Activated CD4-positive, alpha-beta T cell treated with anti-CD3 and anti-CD28 coated beads, Interleukin-2, amount 10 ng/mL, durations not matched to agents 24 days and 14 days (primary cell): ENCODE measurements around the gene ETV7. TPM values are rescaled to one million over a fixed set of nuclear protein-coding genes. Genes with fewer than 3 reads are reported as not detected.

Source experiments
- DNase-seq: peaks from one replicate; pipeline ENCODE4 v3.0.0; 2022
- H3K27ac Mint-ChIP-seq: one replicate; pipeline ENCODE4 v1.8.0; 2022; ENCODE audit warnings: mild to moderate bottlenecking, mixed read lengths
- H3K27me3 Mint-ChIP-seq: one replicate; pipeline ENCODE4 v1.8.0; 2022; ENCODE audit warnings: mixed read lengths
- H3K36me3 Mint-ChIP-seq: one replicate; pipeline ENCODE4 v1.8.0; 2022; ENCODE audit warnings: low read depth, mild to moderate bottlenecking, mixed read lengths
- H3K4me1 Mint-ChIP-seq: one replicate; pipeline ENCODE4 v1.8.0; 2021; ENCODE audit warnings: mixed read lengths
- H3K4me3 Mint-ChIP-seq: one replicate; pipeline ENCODE4 v1.8.0; 2022; ENCODE audit warnings: mild to moderate bottlenecking, moderate library complexity, mixed read lengths
- H3K9me3 Mint-ChIP-seq: one replicate; pipeline ENCODE4 v1.8.0; 2021; ENCODE audit warnings: mixed read lengths
- intact Hi-C: fragments of 100-400 bp; cut with micrococcal nuclease; formaldehyde crosslinking; loops from one replicate; pipeline ENCODE4 v1.15.1; 2023
- total RNA-seq: library from RNA; stranded (reverse); gene quantifications from 2 replicates; pipeline ENCODE4 v1.2.3, GENCODE V29; 2022

Gene ETV7
- total RNA-seq, 1 donor from 2014 or later, result 0.54 TPM

DNA sequence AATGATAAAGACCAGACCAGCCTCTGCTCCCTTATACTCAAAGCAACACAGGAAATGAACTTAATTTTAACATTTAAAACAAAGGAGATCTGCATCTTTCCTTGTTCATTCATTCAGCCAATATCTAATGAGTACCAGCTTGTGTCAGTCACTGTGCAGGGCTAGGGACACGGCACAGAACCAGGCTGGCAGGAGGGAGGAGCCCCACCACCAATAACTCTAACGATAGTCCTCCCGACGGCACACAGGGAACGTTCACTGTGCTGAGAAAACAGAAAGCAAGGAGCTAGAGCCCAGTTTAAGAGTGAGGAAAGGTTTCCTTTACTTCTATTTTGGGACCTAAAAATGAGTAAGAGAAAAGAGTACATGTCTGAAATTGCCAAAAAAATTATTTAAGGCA lies 9.9 kb downstream of the ETV7 start:
- intact Hi-C loops, result no loop called here
- H3K27me3 Mint-ChIP-seq, result no peaks in the 10 kb centered on the region
- peaks cover 3% of the 10 kb centered on the region for H3K36me3 Mint-ChIP-seq
- H3K27ac Mint-ChIP-seq, result no peak overlapping the region
- H3K4me3 Mint-ChIP-seq, result no peak overlapping the region
- peaks cover 6% of the 10 kb centered on the region for H3K4me1 Mint-ChIP-seq
- no peaks in the 10 kb centered on the region for H3K9me3 Mint-ChIP-seq
- no peak for DNase-seq

DNA sequence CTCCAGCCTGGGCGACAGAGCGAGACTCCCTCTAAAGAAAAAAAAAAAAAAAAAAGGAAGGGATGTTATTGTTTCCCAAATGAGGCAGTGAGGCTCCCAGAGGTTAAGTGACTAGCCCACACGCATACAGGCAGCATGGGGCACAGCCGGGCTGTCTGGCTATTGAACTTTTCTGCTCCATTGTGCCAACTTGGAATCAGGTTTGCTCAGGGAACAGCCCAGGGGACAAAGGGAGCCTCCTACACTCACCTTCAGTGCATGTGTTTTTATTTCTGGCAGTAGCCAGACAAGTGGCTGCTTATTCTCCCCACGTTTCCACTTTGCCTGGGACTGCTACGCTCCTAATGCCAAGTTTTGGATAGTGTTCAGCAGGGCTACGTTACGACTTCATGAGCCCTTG lies 10.7 kb downstream of the ETV7 start:
- H3K27me3 Mint-ChIP-seq, result no peaks in the 10 kb centered on the region
- peaks cover 2% of the 10 kb centered on the region for H3K36me3 Mint-ChIP-seq
- intact Hi-C loops, result no loop called here
- no peak overlapping the region for H3K4me3 Mint-ChIP-seq
- DNase-seq, result no peak
- no peak overlapping the region for H3K27ac Mint-ChIP-seq
- H3K9me3 Mint-ChIP-seq, result no peaks in the 10 kb centered on the region
- H3K4me1 Mint-ChIP-seq, result peaks cover 4% of the 10 kb centered on the region

DNA sequence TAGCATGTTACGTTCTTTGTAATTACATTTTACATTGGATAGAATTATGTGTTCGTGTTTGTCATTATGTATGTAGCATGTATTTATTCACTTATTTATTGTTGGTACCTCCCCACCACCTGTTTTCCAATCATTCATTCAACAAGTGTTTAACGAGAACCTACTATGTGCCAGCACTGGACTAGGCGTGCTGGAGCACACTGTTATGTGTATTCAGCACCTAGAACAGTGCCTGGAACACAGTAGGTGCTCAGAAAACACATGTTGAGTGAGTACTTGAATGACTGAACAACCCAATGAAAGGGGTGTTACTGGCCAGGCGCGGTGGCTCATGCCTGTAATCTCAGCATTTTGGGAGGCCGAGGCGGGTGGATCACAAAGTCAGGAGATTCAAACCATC lies 11.3 kb downstream of the ETV7 start:
- H3K9me3 Mint-ChIP-seq, result no peaks in the 10 kb centered on the region
- intact Hi-C loops, result no loop called here
- no peak overlapping the region for H3K4me3 Mint-ChIP-seq
- DNase-seq, result no peak
- no peak overlapping the region for H3K27ac Mint-ChIP-seq
- H3K27me3 Mint-ChIP-seq, result no peaks in the 10 kb centered on the region
- H3K36me3 Mint-ChIP-seq, result peaks cover 2% of the 10 kb centered on the region
- H3K4me1 Mint-ChIP-seq, result peaks cover 4% of the 10 kb centered on the region

DNA sequence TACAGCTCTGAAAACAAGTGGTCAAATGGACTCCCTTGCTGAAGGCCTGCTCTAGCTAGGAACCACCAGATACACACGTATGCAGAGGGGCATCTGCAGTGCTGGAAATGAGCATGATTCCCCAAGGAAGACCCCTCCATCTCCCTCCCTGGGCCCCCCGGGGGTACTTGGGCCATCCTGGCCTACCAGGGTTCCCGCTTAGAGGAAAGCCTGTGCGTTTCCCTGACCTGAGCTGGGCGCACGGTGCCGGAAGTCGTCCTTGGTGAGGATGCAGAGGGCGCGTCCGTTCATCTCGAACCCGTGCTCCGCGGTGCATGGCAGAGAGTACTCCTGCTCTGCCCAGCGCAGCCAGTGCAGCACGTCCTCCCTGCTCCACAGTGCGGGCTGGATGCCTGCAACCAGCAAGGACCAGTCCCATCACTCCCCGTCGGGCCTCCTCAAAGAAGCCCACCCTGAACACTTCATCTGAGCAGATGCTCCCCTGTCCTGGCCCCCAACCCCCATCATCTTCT lies 11.8 kb downstream of the ETV7 start:
- no peak overlapping the region for H3K27ac Mint-ChIP-seq
- H3K27me3 Mint-ChIP-seq, result no peaks in the 10 kb centered on the region
- no peak overlapping the region for H3K4me3 Mint-ChIP-seq
- peaks cover 4% of the 10 kb centered on the region for H3K4me1 Mint-ChIP-seq
- intact Hi-C loops, result no loop called here
- peaks cover 2% of the 10 kb centered on the region for H3K36me3 Mint-ChIP-seq
- no peak for DNase-seq
- H3K9me3 Mint-ChIP-seq, result no peaks in the 10 kb centered on the region

DNA sequence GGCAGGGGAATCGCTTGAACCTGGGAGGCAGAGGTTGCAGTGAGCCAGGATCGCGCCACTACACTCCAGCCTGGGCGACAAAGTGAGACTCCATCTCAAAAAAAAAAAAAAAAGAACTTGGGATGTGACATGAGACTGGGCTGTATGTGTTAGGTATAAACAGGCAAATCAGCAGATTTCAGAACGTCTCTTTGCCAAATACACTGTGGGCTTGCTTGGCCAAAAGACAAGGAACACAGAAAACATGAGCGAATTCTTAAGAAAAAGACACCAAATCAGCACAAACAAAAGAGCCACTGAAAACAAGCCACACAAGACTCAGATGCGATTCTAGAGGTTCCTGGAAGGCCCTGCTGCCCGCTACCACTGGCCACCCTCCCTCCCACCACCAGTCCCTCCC lies 12.5 kb downstream of the ETV7 start:
- H3K9me3 Mint-ChIP-seq, result no peaks in the 10 kb centered on the region
- H3K27me3 Mint-ChIP-seq, result no peaks in the 10 kb centered on the region
- peaks cover 2% of the 10 kb centered on the region for H3K36me3 Mint-ChIP-seq
- H3K4me3 Mint-ChIP-seq, result no peak overlapping the region
- intact Hi-C loops, result no loop called here
- H3K27ac Mint-ChIP-seq, result no peak overlapping the region
- DNase-seq, result no peak
- peaks cover 2% of the 10 kb centered on the region for H3K4me1 Mint-ChIP-seq

DNA sequence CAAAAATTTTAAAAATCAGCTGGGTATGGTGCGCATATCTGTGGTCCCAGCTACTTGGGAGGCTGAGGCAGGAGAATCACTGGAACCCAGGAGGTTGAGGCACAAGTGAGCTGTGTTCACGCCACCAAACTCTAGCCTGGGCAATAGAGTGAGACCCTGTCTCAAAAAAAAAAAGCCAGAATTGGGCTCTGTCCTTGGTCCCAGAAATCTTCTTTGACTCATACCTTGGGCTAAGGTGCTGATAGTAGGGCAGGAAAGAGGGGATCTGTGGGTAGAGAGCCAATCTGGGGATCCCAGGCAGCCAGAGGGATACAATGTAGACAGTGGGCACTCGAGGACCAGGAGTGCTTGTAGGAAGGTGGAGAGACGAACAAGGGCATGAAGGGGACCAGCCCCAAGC lies 13.3 kb downstream of the ETV7 start:
- intact Hi-C loops, result no loop called here
- H3K27me3 Mint-ChIP-seq, result no peaks in the 10 kb centered on the region
- H3K9me3 Mint-ChIP-seq, result no peaks in the 10 kb centered on the region

DNA sequence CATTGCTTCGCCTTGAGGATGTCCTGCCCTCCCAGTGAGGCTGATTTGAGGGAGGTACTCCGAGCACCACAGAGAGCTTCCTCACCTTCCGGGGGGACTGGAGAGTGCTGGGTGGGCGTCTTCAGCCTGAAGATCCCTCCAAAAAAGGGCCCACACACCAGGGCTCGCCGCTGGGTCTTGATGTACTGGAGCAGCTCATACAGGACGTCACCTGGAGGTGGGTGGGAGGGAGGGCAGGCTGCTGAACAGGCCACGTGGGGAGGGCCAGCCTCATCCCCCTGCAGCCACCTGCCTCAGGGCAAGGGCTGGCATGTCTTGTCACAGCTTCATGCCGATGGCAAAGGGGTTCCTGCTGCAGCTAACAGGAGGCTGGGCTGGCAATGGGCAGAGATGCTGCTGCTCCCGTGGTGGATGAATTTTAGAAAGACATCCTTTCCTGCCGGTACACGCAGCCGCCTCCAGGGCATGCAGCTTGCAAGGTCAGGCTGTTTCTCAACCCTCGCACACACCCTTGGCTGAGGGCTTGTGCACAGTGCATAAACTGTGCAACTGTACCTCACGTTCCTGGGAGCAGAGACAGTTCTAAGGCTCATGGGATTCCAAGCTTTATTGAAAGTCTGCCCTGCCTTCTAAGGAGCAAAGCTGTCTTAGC lies 14.0 kb downstream of the ETV7 start:
- no peak for DNase-seq
- Mint-ChIP-seq H3K9me3 (no peaks in the 10 kb centered on the region), H3K4me3 (no peak overlapping the region), H3K27me3 (no peaks in the 10 kb centered on the region), H3K27ac (no peak overlapping the region), H3K4me1 (peaks cover 2% of the 10 kb centered on the region), H3K36me3 (peaks cover 3% of the 10 kb centered on the region)
- intact Hi-C loops, result no loop called here

More for the DNA sequence above, 13.3 kb downstream of the ETV7 start:
- DNase-seq, result no peak
- H3K4me1 Mint-ChIP-seq, result peaks cover 2% of the 10 kb centered on the region
- peaks cover 2% of the 10 kb centered on the region for H3K36me3 Mint-ChIP-seq
- no peak overlapping the region for H3K4me3 Mint-ChIP-seq
- H3K27ac Mint-ChIP-seq, result no peak overlapping the region

DNA sequence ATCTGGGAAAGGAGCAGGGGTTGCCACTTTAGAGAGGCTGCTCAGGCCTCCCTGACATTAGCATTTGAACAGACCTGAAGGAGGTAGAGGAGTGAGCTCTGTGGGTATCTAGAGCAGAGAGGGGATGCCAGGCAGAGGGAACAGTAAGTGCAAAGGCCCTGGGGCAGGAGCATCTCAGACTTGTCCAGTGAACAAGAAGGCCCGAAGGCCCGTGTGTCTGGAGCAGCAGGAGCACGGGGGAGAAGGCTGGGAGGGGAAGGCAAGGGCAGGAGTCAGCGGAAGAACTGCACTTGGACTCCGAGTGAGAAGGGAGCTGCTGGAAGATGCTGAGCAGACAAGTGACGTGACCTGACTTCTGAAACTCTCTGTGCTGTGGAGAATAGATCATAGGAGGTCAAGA lies 15.4 kb downstream of the ETV7 start:
- Mint-ChIP-seq H3K9me3 (no peaks in the 10 kb centered on the region), H3K4me1 (no peaks in the 10 kb centered on the region), H3K4me3 (no peak overlapping the region), H3K27me3 (no peaks in the 10 kb centered on the region), H3K27ac (no peak overlapping the region), H3K36me3 (peaks cover 4% of the 10 kb centered on the region)
- intact Hi-C loops, result no loop called here
- no peak for DNase-seq

DNA sequence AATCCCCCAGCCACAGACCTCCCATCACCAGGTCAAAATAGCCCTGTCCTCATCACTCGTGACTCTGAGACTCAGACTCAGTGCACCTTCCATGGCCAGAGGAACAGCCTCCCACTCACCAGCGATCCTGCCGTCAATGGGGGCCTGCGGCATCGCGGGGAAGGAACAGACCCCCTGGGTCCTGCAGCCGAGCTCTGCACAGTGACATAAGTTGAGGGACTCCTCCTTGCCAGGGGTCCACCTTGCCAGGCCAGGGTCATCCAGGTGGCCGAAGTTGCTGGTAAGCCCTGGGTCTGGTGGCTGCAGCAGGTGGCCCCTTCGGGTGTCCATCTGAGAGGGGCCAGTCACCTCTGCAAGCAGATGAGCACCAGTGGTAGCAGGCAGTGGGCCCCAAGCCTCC lies 16.3 kb downstream of the ETV7 start:
- H3K27me3 Mint-ChIP-seq, result no peaks in the 10 kb centered on the region
- peaks cover 4% of the 10 kb centered on the region for H3K36me3 Mint-ChIP-seq
- no peaks in the 10 kb centered on the region for H3K9me3 Mint-ChIP-seq
- no peak for DNase-seq
- no peaks in the 10 kb centered on the region for H3K4me1 Mint-ChIP-seq
- H3K27ac Mint-ChIP-seq, result no peak overlapping the region
- intact Hi-C loops, result no loop called here
- no peak overlapping the region for H3K4me3 Mint-ChIP-seq

DNA sequence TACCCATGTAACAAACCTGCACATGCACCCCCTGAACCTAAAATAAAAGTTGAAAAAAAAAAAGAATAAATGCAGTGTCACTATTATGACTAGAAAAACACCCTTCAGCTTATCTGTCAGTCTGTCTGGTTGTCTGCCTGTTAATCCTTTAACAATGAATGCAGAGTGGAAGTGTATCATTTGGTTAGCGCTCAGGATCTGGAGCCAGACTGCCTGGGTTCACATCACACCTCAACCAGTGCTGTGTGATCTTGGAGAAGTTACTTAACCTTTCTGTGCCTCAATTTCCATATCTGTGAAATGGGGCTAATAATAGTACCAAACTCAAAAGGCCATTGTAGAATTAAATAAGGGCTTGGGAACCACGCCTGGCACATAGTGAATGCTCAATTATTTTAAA lies 16.8 kb downstream of the ETV7 start:
- DNase-seq, result no peak
- Mint-ChIP-seq H3K4me1 (no peaks in the 10 kb centered on the region), H3K9me3 (no peaks in the 10 kb centered on the region), H3K4me3 (no peak overlapping the region), H3K27me3 (no peaks in the 10 kb centered on the region), H3K27ac (no peak overlapping the region), H3K36me3 (peaks cover 4% of the 10 kb centered on the region)
- intact Hi-C loops, result no loop called here

DNA sequence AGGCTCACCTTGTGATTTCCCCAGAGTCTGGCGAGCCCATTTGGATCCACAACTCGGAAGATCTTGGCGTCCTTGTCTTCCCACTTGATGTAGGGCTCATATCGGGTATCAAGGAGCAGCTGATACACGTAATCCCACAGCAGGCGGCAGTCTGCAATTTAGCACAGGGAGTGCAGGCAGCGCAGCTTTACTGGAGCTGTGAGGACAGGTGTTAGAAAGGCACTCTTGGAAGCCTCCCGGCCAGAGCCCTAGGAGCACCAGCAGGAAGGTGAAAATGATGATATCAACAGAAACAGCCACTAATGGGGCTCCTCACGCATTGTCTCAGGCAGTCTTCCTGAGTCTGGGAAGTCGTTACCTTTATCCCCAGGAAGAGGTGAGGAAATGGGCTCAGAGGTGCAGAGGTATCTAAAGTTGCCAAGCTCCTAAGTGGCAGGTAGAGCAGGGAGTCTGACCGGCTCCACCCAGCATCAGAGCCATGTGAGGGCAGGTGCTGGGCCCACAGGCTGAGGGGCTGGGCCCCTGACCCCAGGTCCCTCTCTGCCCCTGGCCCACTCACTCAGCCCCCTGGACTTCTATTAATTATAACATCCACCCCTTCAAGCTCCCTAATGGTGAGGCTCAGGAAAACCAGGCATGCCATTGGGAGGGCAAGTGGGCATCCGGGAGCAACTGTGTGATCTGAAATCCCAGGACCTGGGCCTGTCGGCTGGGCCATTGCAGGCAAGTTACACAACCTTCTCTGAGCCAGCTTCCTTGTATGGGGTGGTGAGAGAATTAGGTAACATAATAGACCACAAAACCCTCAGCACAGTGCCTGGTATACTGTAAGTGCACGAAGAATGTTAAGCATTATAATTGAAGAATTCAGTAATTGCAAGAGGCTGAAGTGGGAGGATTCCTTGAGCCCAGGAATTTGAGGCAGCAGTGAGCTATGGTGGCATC lies 18.3 kb downstream of the ETV7 start:
- Mint-ChIP-seq H3K27ac (no peak overlapping the region), H3K4me1 (peaks cover 4% of the 10 kb centered on the region), H3K4me3 (no peak overlapping the region), H3K9me3 (no peaks in the 10 kb centered on the region), H3K27me3 (no peaks in the 10 kb centered on the region), H3K36me3 (peaks cover 4% of the 10 kb centered on the region)
- intact Hi-C loops, result no loop called here
- DNase-seq, result no peak

DNA sequence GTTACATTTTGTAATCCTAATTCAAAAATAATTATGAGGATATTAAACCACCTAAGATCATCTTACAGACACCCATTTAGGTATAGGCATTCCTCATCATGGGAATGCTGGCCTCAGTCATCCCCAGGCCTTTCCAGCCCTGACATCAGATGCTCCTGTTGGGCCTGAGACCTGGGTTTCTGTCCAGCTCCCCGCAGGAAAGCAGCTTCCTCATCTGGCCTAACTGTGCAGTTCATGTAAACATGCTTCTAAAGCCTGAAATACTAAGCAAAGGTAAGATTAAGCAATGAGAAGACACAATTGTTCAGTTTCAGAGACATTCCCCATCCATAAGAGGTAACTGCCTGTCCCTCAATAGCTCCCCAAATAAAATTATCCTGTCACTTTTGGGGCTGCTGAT lies 19.0 kb downstream of the ETV7 start:
- intact Hi-C loops, result no loop called here
- Mint-ChIP-seq H3K9me3 (no peaks in the 10 kb centered on the region), H3K4me3 (no peak overlapping the region), H3K36me3 (peaks cover 4% of the 10 kb centered on the region), H3K27me3 (no peaks in the 10 kb centered on the region), H3K27ac (no peak overlapping the region), H3K4me1 (peaks cover 4% of the 10 kb centered on the region)
- DNase-seq, result no peak

DNA sequence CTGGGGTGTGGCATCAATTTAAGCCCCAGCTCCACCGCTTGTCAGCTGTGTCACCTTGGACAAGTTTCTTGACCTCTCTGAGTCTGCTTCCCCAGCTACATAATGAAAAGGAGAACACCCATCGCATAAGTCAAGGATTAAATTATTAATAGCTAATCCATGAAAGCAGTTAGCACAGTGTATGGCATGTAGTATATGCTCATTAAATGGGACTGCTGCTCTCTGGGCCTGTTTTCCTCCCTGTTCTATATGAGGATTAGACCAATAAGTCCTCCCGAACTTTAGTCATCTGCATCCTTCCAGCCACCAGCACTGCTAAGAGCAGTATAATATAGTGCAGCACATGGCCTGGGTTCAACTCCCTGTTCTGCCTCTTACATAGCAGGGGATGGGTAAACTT lies 19.7 kb downstream of the ETV7 start:
- no peaks in the 10 kb centered on the region for H3K27me3 Mint-ChIP-seq
- H3K4me3 Mint-ChIP-seq, result no peak overlapping the region
- H3K9me3 Mint-ChIP-seq, result no peaks in the 10 kb centered on the region
- DNase-seq, result no peak
- H3K4me1 Mint-ChIP-seq, result peaks cover 7% of the 10 kb centered on the region
- H3K36me3 Mint-ChIP-seq, result peaks cover 2% of the 10 kb centered on the region
- H3K27ac Mint-ChIP-seq, result no peak overlapping the region
- intact Hi-C loops, result no loop called here
